Keratinocyte (primary cell): Measurements from ENCODE around the gene SIVA1. TPM values are rescaled to one million over a fixed set of nuclear protein-coding genes. Genes with fewer than 3 reads are reported as not detected.

ENCODE experiments used
- DNase-seq: peaks from one replicate; pipeline ENCODE4 v3.0.0-alpha.2; 2011; ENCODE audit warnings: low read depth, missing footprints, low spot score
- FAIRE-seq: peaks from 2 replicates; lab custom pipeline; 2011; peaks lifted over from hg19 to GRCh38; lab: Jason Lieb, UNC
- H2AFZ ChIP-seq: 2 replicates; pipeline ENCODE4 v1.6.0; 2012; ENCODE audit warnings: low read length, control low read depth, inconsistent platforms; ENCODE audit not compliant: control insufficient read depth
- H3K27ac ChIP-seq: 2 replicates; pipeline ENCODE4 v1.5.1; 2011; ENCODE audit warnings: low read length; ENCODE audit not compliant: control insufficient read depth, insufficient read depth
- H3K27me3 ChIP-seq: 3 replicates; pipeline ENCODE4 v1.6.0; 2011; ENCODE audit warnings: low read length; ENCODE audit not compliant: control insufficient read depth, insufficient read depth; ENCODE audit errors: extremely low read depth
- H3K36me3 ChIP-seq, 2 experiments: 2 replicates in 1 of 2; 3 replicates in 1 of 2; pipeline ENCODE4 v1.5.1; 2011; ENCODE audit warnings: low read length in 2 of 2, mild to moderate bottlenecking in 1 of 2; ENCODE audit not compliant: control insufficient read depth in 2 of 2, insufficient read depth in 2 of 2; ENCODE audit errors: extremely low read depth in 1 of 2
- H3K4me1 ChIP-seq: 3 replicates; pipeline ENCODE4 v1.5.1; 2011; ENCODE audit warnings: low read length; ENCODE audit not compliant: control insufficient read depth, insufficient read depth; ENCODE audit errors: extremely low read depth
- H3K4me2 ChIP-seq: 3 replicates; pipeline ENCODE4 v1.6.0; 2011; ENCODE audit warnings: low read depth, low read length; ENCODE audit not compliant: control insufficient read depth, insufficient read depth; ENCODE audit errors: extremely low read depth
- H3K4me3 ChIP-seq, 3 experiments: fragments of 200-600 bp in 1 of 3; sonication (generic) in 1 of 3; 2 replicates in 2 of 3; 3 replicates in 1 of 3; pipeline ENCODE4 v1.5.1; 2011 to 2016; ENCODE audit warnings: low read length in 3 of 3, mild to moderate bottlenecking in 3 of 3, control low read depth in 2 of 3, inconsistent platforms in 1 of 3, low read depth in 1 of 3, mixed read lengths in 1 of 3, mixed run types in 1 of 3, moderate library complexity in 1 of 3; ENCODE audit not compliant: control insufficient read depth in 2 of 3, insufficient read depth in 2 of 3; ENCODE audit errors: extremely low read depth in 1 of 3
- H3K79me2 ChIP-seq: 2 replicates; pipeline ENCODE4 v1.6.0; 2012; ENCODE audit warnings: low read length; ENCODE audit not compliant: control insufficient read depth, insufficient read depth
- H3K9ac ChIP-seq: 3 replicates; pipeline ENCODE4 v1.6.0; 2011; ENCODE audit warnings: low read length; ENCODE audit not compliant: control insufficient read depth, insufficient read depth; ENCODE audit errors: extremely low read depth
- H3K9me1 ChIP-seq: 3 replicates; pipeline ENCODE4 v1.6.0; 2011; ENCODE audit warnings: low read length; ENCODE audit not compliant: control insufficient read depth, insufficient read depth; ENCODE audit errors: extremely low read depth
- H3K9me3 ChIP-seq: 2 replicates; pipeline ENCODE4 v1.5.1; 2012; ENCODE audit warnings: low read depth, low read length; ENCODE audit not compliant: control insufficient read depth
- H4K20me1 ChIP-seq: 3 replicates; pipeline ENCODE4 v1.6.0; 2011; ENCODE audit warnings: low read length; ENCODE audit not compliant: control insufficient read depth, insufficient read depth; ENCODE audit errors: extremely low read depth
- CTCF ChIP-seq, 3 experiments: IDR thresholded peaks in 1 of 3; conservative IDR thresholded peaks in 1 of 3; optimal IDR thresholded peaks in 1 of 3; 2 replicates in 2 of 3; 3 replicates in 1 of 3; pipeline versions ENCODE3 to v1.5.1; 2011; ENCODE audit warnings: low read length in 3 of 3, mild to moderate bottlenecking in 3 of 3, moderate library complexity in 2 of 3, control low read depth in 1 of 3, inconsistent platforms in 1 of 3; ENCODE audit not compliant: insufficient read depth in 2 of 3; ENCODE audit errors: extremely low read depth in 1 of 3
- EZH2 ChIP-seq: IDR thresholded peaks from one replicate; pipeline ENCODE4 v1.6.1; 2012; ENCODE audit warnings: inconsistent platforms, mild to moderate bottlenecking, low read length, moderate library complexity
- dilution Hi-C: fragments of 300-500 bp; cut with MboI; formaldehyde crosslinking; loops from one replicate; pipeline ENCODE4 v1.7.0; 2020; ENCODE audit warnings: low sequenced_read_pairs; ENCODE audit not compliant: extremely low pct_ligation_motif_present
- polyA plus RNA-seq, 5 experiments: library from polyadenylated mRNA; depleted of rRNA in 3 of 5; stranded (reverse) in 3 of 5; stranded (forward) in 1 of 5; unstranded in 1 of 5; fragments of >200 nt; gene quantifications; 1 replicate in 1 of 5; 2 replicates in 3 of 5; 3 replicates in 1 of 5; pipeline versions ENCODE4 v1.2.1 to v1.2.3, GENCODE V29; 2011 to 2012; ENCODE audit warnings: missing spikeins in 2 of 5, low read depth in 1 of 5, low replicate concordance in 1 of 5

SIVA1 gene
- polyA plus RNA-seq, 1 donor (not counting 4 experiments of a cell fraction or from before 2014, with no cell fraction given): 35.3 TPM

DNA sequence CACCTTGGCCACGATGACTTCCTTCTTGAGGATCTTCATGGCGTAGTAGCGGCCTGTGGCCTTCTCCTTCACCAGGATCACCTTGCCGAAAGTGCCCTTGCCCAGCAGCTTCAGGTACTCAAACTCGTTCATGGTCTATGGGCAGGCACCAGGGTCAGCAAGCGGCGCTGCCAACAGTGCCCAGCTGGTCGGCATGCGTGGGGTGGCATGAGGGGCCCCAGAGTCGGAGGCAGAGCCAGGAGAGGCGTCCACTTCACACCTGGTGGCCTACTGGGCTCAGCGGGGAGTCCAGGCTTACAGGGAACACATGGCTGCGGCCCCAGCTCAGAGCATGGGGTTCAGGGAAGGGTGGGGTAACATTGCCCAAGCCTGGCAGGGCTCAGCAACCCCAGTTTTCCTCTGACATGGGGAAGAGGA, 22.1 kb downstream of the SIVA1 start:
- dilution Hi-C loops: no loop called here
- Histone ChIP-seq H3K4me1 (no peaks in the 10 kb centered on the region), H3K9me1 (no peaks in the 10 kb centered on the region), H3K9ac (no peak overlapping the region), H3K79me2 (peaks cover 2% of the 10 kb centered on the region), H2AFZ (no peak overlapping the region), H3K27ac (no peak overlapping the region), H3K27me3 (no peaks in the 10 kb centered on the region), H3K36me3 (peaks cover 26 to 34% of the 10 kb centered on the region in 2 experiments), H3K4me2 (no peak overlapping the region), H3K4me3 (no peak overlapping the region), H3K9me3 (no peaks in the 10 kb centered on the region), H4K20me1 (peaks cover 1% of the 10 kb centered on the region)
- DNase-seq: no peak
- FAIRE-seq: no peak
- TF ChIP-seq EZH2: no peak
- no peak for TF ChIP-seq CTCF (optimal IDR thresholded peaks at IDR 0.05 in 1 of 3, IDR thresholded peaks at IDR 0.05 in 1 of 3, conservative IDR thresholded peaks at IDR 0.05 in 1 of 3; ENCODE audit: extremely low read depth in 1 of 3, insufficient read depth in 2 of 3, low read length in 3 of 3)

DNA sequence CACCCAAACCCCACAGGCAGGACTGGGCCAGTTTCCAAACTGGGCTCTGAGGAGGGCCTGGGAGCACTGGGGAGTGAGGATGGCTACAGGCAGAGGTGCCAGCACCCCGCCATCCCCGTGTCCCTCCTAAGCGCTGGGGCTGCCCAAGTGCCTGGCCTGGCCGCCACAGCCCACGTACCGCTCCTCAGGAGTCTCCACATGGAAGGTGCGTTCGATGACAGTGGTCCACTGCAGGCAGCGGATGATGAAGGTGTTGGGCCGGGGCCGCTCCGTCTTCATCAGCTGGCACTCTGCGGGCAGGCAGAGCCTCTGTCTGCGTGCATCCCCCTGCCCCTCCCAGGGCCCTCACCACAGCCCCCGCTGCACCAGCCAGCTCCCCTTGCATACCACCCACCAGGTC, 23.5 kb downstream of the SIVA1 start:
- H3K27ac ChIP-seq: no peak overlapping the region
- H4K20me1 ChIP-seq: peaks cover 4% of the 10 kb centered on the region
- no peaks in the 10 kb centered on the region for H3K4me1 ChIP-seq
- no peaks in the 10 kb centered on the region for H3K27me3 ChIP-seq
- H2AFZ ChIP-seq: no peak overlapping the region
- FAIRE-seq (no peak), DNase-seq (no peak)
- H3K79me2 ChIP-seq: peaks cover 2% of the 10 kb centered on the region
- TF ChIP-seq EZH2: no peak
- TF ChIP-seq CTCF (optimal IDR thresholded peaks at IDR 0.05 in 1 of 3, IDR thresholded peaks at IDR 0.05 in 1 of 3, conservative IDR thresholded peaks at IDR 0.05 in 1 of 3; ENCODE audit: extremely low read depth in 1 of 3, insufficient read depth in 2 of 3, low read length in 3 of 3): no peak
- no peak overlapping the region for H3K4me3 ChIP-seq
- H3K4me2 ChIP-seq: no peak overlapping the region
- peaks cover 24 to 27% of the 10 kb centered on the region in 2 experiments for H3K36me3 ChIP-seq
- H3K9me3 ChIP-seq: no peaks in the 10 kb centered on the region
- no peaks in the 10 kb centered on the region for H3K9me1 ChIP-seq
- dilution Hi-C loops: no loop called here
- no peak overlapping the region for H3K9ac ChIP-seq
